Progenitor cell of endocrine pancreas (in vitro differentiated cells): ENCODE data around the gene LIPH. TPM values are rescaled to one million over a fixed set of nuclear protein-coding genes. Genes with fewer than 3 reads are reported as not detected.

Experiments used
- DNase-seq: peaks from one replicate; pipeline ENCODE4 v3.0.0; 2021; ENCODE audit warnings: low spot score; ENCODE audit not compliant: unreplicated experiment
- H3K27ac Mint-ChIP-seq: 2 replicates; pipeline ENCODE4 v1.8.0; 2021; ENCODE audit warnings: mild to moderate bottlenecking, moderate library complexity, mixed read lengths
- H3K27me3 Mint-ChIP-seq: 2 replicates; pipeline ENCODE4 v1.8.0; 2021; ENCODE audit warnings: mixed read lengths
- H3K36me3 Mint-ChIP-seq: 2 replicates; pipeline ENCODE4 v1.8.0; 2022; ENCODE audit warnings: mixed read lengths; ENCODE audit not compliant: insufficient read depth
- H3K4me1 Mint-ChIP-seq: 2 replicates; pipeline ENCODE4 v1.8.0; 2021; ENCODE audit warnings: low read depth, mixed read lengths
- H3K4me3 Mint-ChIP-seq: 2 replicates; pipeline ENCODE4 v1.8.0; 2021; ENCODE audit warnings: low read depth, mild to moderate bottlenecking, moderate library complexity, mixed read lengths
- H3K9me3 Mint-ChIP-seq: 2 replicates; pipeline ENCODE4 v1.8.0; 2021; ENCODE audit warnings: low read depth, mixed read lengths
- CTCF ChIP-seq: fragments of 200-600 bp; sonication (generic); IDR thresholded peaks from one replicate; pipeline ENCODE4 v1.5.0; 2021; ENCODE audit warnings: antibody characterized with exemption, mild to moderate bottlenecking; ENCODE audit not compliant: unreplicated experiment
- total RNA-seq: library from RNA; stranded (reverse); gene quantifications from 2 replicates; pipeline ENCODE4 v1.2.1, GENCODE V29; 2021

LIPH gene
- total RNA-seq, 1 donor from 2014 or later, result 0.79 TPM

GRCh38 chr3:185532901-185533300 lies 19.5 kb downstream of the LIPH start:
- Mint-ChIP-seq H3K4me1 (peaks cover 3% of the 10 kb centered on the region), H3K9me3 (no peaks in the 10 kb centered on the region), H3K27me3 (no peaks in the 10 kb centered on the region), H3K36me3 (no peaks in the 10 kb centered on the region), H3K27ac (no peak overlapping the region), H3K4me3 (no peak overlapping the region)
- no peak for TF ChIP-seq CTCF
- DNase-seq, result no peak

GRCh38 chr3:185530856-185531255 lies 21.5 kb downstream of the LIPH start:
- Mint-ChIP-seq H3K4me1 (no peaks in the 10 kb centered on the region), H3K27me3 (no peaks in the 10 kb centered on the region)

GRCh38 chr3:185528532-185528931 lies 23.9 kb downstream of the LIPH start:
- no peaks in the 10 kb centered on the region for H3K36me3 Mint-ChIP-seq
- no peaks in the 10 kb centered on the region for H3K4me1 Mint-ChIP-seq
- H3K27ac Mint-ChIP-seq, result no peak overlapping the region
- no peak for TF ChIP-seq CTCF
- DNase-seq, result no peak
- no peaks in the 10 kb centered on the region for H3K9me3 Mint-ChIP-seq
- H3K4me3 Mint-ChIP-seq, result no peak overlapping the region
- H3K27me3 Mint-ChIP-seq, result no peaks in the 10 kb centered on the region

More at GRCh38 chr3:185530856-185531255, 21.5 kb downstream of the LIPH start:
- H3K9me3 Mint-ChIP-seq, result no peaks in the 10 kb centered on the region
- no peak overlapping the region for H3K4me3 Mint-ChIP-seq
- DNase-seq, result no peak
- TF ChIP-seq CTCF, result no peak
- no peak overlapping the region for H3K27ac Mint-ChIP-seq
- no peaks in the 10 kb centered on the region for H3K36me3 Mint-ChIP-seq

- Mint-ChIP-seq H3K27ac (no peak overlapping the region), H3K27me3 (peaks cover under 1% of the 10 kb centered on the region), H3K36me3 (no peaks in the 10 kb centered on the region), H3K4me3 (no peak overlapping the region), H3K4me1 (no peaks in the 10 kb centered on the region), H3K9me3 (no peaks in the 10 kb centered on the region)
- TF ChIP-seq CTCF, result no peak
- no peak for DNase-seq
These were observed 25.0 kb downstream of the LIPH start for GRCh38 chr3:185527364-185527763.

- no peak overlapping the region for H3K27ac Mint-ChIP-seq
These were observed 25.9 kb downstream of the LIPH start for GRCh38 chr3:185526349-185526951.

More at GRCh38 chr3:185526349-185526951, 25.9 kb downstream of the LIPH start:
- Mint-ChIP-seq H3K4me1 (no peaks in the 10 kb centered on the region), H3K27me3 (peaks cover 4% of the 10 kb centered on the region), H3K36me3 (no peaks in the 10 kb centered on the region), H3K4me3 (no peak overlapping the region), H3K9me3 (no peaks in the 10 kb centered on the region)
- DNase-seq, result no peak
- no peak for TF ChIP-seq CTCF
